ENCODE results near the gene PROCR.
A peak's percentile ranks its signal among the peaks of the same experiment; 100 is the strongest.
"Not testable (repeated sequence)": the region's sequence is repeated elsewhere in the genome, so short reads cannot be mapped to it uniquely, and the experiment has no call there.

Gene PROCR

DNA sequence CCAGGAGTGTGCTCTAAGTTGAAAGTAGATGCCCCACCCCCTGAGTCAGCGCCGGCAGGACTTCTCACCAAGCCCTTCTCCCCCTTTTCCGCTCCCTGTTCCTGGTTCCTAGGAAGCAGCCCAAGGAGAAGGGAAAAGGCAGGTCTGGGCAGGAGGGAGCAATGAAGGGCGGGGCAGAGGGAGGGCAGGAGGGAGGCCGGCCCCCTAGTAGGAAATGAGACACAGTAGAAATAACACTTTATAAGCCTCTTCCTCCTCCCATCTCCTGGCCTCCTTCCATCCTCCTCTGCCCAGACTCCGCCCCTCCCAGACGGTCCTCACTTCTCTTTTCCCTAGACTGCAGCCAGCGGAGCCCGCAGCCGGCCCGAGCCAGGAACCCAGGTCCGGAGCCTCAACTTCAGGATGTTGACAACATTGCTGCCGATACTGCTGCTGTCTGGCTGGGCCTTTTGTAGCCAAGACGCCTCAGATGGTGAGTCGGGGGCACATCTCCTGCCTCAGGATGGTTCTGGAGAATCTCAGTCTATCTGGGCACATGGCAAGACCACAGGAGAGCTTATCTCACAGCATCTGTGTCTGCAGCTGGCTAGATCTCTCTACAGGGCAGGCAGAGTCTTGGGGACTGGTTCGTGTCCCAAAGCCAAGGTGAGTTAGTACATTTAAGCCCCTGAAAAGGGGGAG, at the start of gene PROCR:
Gene PROCR (plus strand): TSS at position 320 of the 681 bp plus-strand sequence. CDS start 83 bp downstream, at position 403.
- DNase-seq, result peak; percentile 80 to 84

DNA sequence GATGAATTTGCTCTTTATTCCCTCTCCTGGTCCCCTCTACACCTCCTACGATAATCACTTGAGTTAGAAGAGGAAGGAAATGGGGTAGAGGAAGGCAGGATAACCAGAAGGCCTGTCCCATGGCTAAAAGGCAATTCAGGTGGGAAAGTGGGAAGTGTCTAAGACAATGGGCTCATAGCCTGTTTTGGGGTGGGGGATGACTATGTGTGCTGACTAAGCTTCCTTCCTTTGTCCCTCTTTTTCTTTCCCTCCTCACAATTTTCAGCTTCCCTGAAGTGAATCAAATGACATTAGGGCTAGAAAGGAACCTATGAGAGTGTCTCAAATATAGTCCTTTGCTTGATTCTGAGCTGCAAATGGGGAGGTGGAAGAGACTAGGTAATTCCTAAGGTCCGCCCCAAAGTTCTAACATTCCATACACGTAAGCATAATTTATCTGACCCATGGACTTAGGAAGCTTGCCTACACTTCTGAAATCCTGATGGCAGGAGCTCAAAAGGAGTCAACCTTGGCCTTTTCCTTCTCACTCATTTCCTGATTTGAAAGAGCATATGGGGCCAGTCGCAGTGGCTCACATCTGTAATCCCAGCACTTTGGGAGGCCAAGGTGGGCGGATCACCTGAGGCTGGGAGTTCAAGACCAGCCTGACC, 49.0 kb upstream of the PROCR start:
- no peak for DNase-seq

DNA sequence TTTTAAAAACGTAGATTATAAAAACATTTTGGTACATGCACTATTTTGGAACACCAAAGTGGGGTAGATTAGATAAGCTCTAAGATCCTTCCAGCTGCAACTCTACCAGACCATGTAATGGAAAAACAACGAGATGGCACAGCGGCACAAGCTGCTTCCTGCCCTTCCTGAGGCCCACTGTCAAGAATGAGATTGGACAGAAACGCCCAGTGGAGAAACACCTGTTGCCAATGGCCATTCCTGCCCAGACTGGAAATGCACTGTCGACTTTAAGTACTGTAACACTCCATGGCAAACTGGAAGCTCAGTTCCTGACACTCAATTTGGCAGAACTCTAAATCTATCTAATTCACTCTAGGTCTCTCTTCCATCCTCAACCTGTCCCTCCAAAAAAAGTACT, 46.1 kb upstream of the PROCR start:
- no peak for DNase-seq

DNA sequence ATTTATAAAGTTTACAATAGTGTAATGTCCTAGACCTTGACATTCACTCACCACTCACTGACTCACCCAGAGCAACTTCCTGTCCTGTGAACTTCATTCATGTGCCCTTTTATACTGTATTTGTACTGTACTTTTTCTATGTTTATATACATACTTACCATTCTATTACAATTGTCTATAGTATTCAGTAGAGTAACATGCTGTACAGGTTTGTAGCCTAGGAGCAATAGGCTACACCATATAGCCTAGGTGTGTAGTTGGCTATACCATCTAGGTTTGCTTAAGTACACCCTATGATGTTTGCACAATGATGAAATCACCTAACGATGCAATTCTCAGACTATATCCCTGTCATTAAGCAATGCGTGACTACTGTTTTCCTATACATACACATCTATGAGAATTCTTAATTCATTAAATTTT, 42.2 kb upstream of the PROCR start:
- peak; percentile 52 to 53 for DNase-seq

DNA sequence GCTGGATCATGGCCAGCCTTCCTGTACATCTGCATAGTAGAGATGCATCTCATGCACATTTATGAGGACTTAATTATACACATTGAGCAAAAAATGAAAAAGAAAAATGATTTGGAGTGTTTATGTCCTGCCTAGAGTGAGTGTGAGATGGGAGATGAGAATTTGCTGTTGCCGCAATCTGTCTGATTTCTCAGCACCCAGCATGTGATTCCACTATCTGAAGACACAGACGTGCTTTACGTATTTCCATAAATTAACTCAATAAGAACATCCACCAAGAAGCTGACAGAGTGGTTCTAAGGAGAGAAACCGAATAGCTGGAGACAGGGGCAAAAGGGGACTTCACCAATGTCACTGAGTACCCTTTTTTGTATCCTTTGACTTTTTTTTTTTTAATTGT, 39.9 kb upstream of the PROCR start:
- no peak for DNase-seq

DNA sequence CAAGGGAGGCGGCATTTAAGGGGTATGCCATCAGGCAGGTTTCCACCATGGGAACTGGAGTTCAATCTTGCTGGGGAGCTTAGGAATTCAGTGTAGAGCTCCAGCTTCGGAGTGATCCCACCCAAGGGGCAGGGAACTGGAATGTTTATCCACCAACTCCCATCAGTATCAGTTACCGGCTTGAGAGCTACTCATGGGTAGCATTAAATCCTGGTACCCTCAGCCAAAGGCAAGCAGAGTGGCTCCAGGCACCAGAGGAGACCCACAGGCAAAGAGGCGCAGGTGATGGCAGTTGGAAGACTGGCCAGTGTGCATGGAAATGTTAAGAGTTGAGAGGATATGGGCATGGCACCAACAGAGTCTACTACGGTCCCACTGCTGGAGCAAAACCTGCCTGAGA, 38.8 kb upstream of the PROCR start:
- no peak for DNase-seq

DNA sequence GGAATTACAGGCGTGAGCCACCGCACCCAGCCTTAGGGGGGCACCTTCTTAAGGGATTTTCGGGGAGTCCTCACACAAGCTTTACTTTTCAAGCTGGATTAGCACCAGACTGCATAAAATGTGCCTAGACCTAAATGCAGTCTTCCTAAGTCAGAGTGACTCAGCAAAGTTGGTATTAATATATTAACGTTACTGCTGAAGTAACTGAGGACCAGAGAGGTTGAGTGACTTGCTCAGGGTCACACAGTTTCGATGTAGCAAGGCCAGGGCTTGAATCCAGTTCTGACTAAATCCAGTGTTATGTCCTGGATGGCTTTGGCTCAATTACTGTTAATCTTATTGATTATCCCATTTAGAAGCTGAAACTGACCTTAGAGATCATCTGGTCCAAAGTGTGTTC, 38.1 kb upstream of the PROCR start:
- no peak for DNase-seq

DNA sequence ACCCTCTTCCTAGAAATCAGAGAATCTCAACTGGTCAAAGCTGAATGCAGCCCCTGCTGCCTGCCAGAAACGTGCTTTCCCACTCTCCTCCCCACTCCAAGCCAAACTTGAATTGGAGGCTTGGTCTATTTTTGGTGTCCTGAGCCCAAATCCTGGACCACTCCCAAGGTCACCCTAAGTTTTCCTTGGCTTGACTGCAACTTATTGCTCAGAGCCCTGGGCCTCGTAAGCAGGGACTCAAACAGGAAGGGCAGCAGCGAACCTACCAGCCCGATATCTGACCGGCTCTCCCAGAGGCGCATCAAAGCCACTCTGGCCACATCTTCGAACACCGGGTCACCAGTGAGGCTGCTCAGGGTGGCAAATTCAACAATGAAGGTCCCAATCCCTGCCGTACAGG, 37.4 kb upstream of the PROCR start:
- DNase-seq, result no peak

DNA sequence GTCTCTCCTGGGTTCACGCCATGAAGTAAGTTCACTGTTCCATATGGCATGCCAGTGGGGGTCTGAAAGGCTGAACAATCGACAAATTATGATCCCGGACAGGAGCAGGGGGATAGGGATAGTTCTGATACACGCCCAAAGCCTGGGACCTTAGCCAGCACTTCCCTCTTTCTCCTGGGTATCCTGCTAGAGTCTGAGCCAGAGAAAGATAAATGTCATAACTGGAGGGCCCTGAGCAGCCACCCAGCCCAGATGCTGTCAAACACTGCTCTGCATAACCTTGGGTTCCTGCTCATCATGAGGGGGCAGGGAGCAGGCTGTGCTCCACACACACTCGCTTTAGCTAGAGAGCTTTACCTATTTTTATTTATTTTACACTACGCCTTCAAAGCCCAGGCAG, 37.0 kb upstream of the PROCR start:
- no peak for DNase-seq

DNA sequence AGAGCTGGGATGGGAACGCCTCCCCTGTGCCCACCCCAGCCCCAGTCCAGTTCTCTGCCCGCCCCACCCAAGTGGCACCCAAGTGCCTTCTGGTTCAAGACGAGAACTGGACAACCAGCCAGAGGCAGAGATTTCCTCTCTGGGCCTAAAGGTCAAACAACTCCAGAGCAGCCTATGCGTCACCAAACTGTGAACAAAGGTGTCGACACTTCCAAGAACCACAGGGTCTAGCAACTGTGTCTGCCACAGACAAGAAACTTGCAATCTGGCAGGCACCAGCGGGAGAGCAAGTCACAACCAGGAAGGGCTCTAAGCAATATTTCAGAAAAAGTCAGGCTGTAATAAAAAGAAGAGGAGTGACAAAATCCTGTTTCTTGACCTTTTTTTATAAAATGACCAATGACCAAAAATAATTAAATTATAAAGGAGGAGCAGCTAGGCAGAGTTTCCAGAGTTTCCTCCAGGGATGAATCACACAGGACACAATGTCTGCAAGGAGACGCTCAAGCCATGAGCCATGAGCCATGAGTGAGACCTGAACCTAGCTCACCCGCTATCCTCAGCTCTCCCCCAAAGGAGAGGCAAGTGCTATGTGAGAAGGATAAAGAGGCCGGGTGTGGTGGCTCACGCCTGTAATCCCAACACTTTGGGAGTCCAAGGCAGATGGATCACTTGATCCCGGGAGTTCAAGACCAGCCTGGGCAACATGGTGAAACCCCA, 35.8 kb upstream of the PROCR start:
- DNase-seq, result peak; percentile 5 to 17

DNA sequence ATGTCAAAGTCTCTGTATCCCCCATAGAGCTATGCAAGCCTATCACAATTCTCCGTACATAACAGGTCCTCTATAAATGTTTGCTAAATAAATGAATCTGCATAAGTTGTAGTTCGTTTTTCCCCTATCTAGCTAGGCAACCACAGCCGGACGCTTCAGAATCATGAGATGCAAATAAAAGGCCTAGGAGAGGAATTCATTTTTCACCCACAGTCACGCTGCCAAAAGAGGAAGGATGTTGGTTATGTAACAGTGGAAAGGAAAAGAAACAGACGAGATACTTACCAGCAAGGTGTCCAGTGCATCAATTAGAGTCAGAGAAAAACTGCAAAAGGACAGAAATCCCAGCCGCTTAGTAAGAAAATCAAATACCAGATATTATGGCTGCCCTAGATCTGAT, 27.2 kb upstream of the PROCR start:
- DNase-seq, result peak; percentile 86 to 92

DNA sequence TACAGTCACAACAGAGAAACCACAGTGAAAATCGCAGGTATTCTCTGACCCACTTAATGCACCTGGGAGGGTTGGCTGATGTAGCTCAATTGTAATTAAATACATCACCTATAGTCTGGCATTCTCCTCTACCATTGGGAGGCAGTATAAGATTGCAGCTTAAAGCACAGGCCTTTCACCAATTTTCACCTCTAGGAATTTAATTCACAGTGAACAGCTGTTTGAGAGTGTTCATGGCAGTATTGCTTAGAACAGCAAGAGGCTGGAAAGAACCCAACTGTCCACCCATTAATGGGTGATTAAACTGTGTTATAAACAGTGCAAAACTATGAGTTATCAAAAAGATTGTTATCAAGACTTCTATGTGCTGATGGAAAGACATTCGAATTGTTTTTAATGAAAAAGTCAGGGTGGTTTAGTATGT, 26.7 kb upstream of the PROCR start:
- DNase-seq, result peak; percentile 19 to 23

DNA sequence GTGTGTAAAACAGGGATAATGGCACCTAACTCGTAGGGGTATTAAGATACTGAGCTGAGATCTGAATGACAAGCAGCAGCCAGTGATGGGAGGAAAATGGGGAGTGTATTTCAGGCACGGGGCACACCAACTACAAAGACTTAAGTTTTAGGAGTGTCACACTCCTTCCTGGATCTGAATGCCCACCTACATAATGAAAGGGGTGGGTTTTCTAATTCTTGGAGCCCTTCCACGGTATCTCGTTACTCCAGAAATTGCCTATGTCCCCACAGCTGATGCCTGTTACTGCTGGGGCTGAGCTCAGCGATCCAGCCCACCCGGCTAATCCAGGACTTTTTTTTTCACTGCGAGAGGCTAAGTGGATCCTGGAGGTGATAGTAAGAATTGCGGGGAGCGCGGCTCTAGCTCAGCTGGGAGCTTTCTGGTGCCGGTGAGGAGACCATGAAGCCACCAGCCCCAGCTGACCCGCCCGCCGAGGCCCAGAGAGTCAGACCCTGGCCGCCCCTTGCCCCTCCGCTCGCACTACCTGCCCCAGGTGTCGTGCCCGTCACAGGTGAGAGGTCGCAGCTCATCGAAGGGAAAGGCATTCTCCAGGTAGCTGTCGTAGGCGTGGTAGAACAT, 25.5 kb upstream of the PROCR start:
- DNase-seq, result peak in 1 of 2 experiments; percentile 2

DNA sequence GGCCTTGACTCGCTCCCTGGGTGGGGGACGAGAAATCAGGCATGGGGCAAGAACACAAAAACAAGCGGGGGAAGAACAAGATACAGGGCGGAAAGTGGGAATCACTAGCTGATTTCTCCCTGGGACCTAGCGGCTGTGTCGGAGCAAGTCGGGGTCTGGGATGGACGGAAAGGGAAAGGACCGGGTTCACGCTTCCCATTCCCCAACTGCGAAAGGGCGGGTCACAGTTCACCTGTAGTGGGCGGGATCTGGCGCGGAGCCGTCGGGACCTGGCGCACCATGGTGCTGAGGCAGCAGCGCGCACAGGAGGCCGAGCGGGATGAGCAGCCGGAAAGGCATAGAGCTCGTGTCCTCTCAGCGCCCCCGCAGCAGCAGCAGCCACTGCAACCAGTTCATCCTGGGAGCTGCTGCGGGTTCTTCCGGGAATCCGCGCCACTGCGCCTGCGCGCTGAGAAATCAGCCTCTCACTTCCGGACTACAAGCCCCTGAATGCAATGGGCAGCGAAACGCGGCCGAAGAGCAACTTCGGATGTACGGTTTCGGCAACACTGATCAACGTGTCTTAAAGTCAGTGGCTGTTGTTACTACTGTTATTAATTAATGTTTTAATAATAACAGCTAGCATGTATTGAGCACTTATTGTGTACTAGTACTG, 24.8 kb upstream of the PROCR start, which contains the start of gene EDEM2:
Gene EDEM2 (minus strand): TSS at position 417 of the 655 bp plus-strand sequence. CDS start 78 bp downstream, at position 339.
- DNase-seq, result peak; percentile 87 to 89

DNA sequence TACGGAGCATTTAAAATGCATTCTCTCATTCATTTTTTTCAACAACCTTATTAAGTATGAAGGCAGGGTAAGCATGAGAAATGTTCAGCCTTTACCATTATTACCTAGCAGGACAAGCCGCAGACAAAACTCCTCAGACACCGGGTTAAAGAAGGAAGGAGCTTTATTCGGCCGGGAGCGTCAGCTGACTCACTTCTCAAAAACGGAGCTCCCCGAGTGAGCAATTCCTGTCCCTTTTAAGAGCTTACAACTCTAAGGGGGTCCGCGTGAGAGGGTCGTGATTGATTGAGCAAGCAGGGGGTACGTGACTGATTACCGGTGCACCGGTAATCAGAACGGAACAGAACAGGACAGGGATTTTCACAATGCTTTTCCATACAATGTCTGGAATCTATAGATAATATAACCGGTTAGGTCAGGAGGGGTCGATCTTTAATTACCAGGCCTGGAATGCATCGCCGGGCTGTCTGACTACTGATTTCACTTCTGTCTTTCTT, 24.2 kb upstream of the PROCR start:
- peak; percentile 54 to 72 for DNase-seq

DNA sequence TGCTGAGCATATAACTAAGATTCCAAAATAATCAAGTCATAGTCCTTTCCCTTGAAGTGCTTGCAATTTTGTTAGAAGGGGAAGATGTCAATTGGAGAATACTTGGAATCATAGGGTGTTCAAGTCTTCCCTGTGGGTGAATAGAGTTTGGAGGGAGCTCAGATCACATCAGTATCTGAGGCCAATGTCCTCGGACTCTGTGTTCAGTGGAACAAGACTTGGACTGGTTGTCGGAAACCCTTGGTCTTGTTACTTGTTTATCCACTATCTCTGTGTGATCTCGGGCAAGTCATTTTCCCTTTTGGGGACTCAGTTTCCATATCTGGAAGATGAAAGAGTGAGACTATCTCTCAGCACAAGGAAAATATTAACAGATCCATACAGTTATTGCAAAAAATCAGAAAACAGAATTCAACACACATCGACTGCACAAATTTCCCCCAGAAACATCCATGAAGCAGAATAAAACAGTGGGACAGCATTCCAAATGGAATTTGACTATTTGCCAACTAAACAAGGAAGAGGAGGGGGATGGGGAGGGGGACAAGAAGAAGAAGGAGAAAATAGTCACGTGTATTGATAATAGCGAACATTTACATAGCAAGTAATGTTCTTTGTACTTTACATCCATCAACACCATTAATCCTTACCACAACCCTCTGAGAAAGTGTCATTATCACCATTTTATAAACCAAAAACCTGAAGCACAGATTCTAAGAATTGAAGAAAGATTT, 20.9 kb upstream of the PROCR start:
- DNase-seq, result no peak

DNA sequence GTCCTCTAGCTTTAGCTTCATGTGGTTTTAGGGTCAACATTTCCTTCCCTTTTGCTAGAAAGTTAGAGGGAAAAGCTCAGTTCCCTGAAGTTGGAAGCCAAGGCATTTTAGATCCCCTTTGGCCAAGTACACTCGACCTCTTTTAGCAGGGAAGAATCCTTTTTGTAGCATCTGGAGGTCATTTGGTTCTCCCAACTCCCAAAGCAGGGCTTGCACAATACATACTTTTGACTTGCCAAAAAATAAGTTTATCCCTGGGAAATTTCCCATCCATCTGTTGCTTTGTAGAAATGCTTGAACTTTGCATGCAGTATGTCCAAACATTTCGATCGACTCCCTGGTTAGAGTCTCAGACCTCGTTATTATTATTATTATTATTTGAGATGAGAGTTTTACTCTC, 20.1 kb upstream of the PROCR start:
- no peak for DNase-seq

DNA sequence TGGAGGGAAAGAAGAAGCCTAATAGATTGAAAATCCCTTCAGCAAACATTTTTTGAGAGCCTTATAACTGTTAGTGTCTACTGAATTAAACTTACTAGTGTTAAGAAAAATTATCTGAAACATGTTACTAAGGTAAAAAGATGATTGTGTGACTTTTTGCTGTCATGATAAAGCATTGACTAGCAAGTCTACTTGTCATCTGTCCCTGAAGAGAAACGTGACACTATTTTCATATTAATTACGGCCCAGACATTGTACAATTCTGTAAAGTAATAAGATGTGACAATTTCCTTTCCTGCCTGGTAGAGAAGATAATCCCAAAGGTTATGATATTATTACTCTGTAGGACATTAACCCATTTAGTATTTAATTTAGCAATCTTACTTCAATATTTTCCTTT, 15.9 kb upstream of the PROCR start:
- no peak for DNase-seq

DNA sequence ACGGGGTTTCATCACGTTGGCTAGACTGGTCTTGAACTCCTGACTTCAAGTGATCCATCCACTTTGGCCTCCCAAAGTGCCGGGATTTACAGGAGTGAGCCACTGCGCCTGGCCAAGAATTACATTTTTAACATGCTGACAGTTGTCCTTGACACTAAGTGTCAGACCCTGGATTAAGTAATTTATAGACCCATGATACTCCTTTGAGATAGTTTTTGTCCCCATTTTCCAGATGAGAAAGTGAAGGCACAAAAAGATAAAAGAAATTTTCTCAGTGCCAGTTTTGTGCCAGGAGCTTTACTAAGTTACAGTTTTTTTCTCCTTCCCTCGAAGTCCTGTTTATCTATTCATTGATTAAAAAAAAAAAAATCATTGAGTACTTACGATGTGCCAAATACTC, 14.9 kb upstream of the PROCR start:
- DNase-seq, result no peak

DNA sequence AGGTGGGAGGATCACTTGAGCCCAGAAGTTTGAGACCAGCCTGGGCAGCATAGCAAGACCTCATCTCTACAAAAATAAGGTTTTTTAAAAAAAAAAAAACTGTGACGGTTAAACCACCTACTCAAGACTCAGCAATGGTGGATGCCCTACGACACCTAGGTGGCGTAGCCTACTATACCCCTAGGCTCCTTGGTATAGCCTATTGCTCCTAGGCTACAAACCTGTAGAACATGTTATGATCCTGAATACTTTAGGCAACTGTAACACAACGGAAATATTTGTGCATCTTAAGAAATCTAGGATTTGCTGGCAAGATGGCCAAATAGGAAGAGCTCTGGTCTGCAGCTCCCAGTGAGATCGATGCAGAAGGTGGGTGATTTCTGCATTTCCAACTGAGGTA, 11.5 kb upstream of the PROCR start:
- not testable (repeated sequence) for DNase-seq

DNA sequence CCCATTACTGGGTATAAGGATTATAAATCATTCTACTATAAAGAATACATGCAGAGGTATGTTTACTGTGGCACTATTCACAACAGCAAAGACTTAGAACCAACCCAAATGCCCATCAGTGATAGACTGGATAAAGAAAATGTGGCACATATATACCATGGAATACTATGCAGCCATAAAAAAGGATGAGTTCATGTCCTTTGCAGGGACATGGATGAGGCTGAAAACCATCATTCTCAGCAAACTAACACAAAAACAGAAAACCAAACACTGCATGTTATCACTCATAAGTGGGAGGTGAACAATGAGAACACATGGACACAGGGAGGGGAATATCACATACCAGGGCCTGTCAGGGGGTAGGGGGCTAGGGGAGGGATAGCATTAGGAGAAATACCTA, 7.3 kb upstream of the PROCR start:
- DNase-seq, result not testable (repeated sequence)

All from AML-193 (cell line).